Smooth muscle cell of the pulmonary artery (primary cell): ENCODE results near the gene STX17. TPM values are rescaled to one million over a fixed set of nuclear protein-coding genes. Genes with fewer than 3 reads are reported as not detected.

ENCODE experiments used
- total RNA-seq: library from RNA; depleted of rRNA; stranded (reverse); fragments of >200 nt; gene quantifications from 2 replicates; pipeline ENCODE4 v1.2.3, GENCODE V29; 2014

The STX17 gene
- total RNA-seq = 17.6 and 25.0 TPM in 2 replicates

DNA sequence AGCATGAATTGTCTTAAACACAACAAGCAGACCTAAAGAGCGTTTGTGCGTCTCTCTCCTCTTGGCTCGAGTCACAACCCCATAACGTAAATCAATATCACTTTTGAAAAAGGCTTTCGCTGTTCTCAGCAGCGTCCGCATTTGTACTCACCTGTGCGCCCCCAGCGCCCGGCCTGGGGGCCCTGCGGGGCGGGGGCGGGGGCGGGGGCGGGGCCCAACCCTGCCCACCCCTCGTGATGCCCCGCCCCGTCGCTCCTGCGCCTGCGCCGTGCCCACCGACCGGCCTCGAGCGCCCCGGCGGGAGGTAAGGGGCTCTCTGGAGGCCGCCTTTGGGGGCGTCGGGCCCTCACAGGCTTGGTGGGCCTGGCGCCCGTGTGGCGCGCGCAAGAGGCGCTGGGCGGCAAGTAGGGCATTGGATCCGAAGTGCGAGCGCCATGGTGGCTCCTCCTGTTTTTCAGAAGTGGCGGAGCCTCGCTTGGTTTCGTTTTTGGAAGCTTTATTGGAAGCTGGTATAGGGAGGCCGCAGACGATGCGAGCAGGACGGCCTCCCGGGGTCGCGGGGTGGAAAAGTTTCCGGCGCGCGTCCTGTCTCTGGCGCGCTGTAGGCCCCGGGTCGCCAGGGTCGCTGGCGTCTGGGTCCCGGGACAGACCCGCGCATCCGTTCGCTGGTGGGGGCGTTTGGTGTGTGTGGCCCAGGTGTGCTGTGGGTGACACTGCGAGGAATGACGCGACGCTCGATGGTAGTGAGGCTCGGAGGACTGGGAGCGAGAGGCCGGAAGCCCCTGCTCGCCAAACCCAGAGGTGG lies at the start of gene STX17:
Gene STX17 (plus strand): TSS at position 252 of the 805 bp plus-strand sequence. CDS start 8,586 bp downstream, outside the sequence.

Other genes with a start within 250 kb of the STX17 start
- gene NR4A3, start 84.8 kb upstream of the STX17 start, total RNA-seq = 2.2 and 8.9 TPM in 2 replicates
- gene ERP44, start 192.3 kb downstream of the STX17 start, total RNA-seq = 15.7 and 21.2 TPM in 2 replicates
- 30.8 and 39.7 TPM in 2 replicates for gene INVS, start 192.6 kb downstream of the STX17 start, total RNA-seq